Keratinocyte (primary cell): Measurements from ENCODE around the gene GPR75. TPM values are rescaled to one million over a fixed set of nuclear protein-coding genes. Genes with fewer than 3 reads are reported as not detected.
"Not testable (repeated sequence)": the region's sequence is repeated elsewhere in the genome, so short reads cannot be mapped to it uniquely, and the experiment has no call there.

Experiments
- DNase-seq: peaks from one replicate; pipeline ENCODE4 v3.0.0-alpha.2; 2011; ENCODE audit warnings: low read depth, missing footprints, low spot score
- FAIRE-seq: peaks from 2 replicates; lab custom pipeline; 2011; peaks lifted over from hg19 to GRCh38; lab: Jason Lieb, UNC
- H2AFZ ChIP-seq: 2 replicates; pipeline ENCODE4 v1.6.0; 2012; ENCODE audit warnings: low read length, control low read depth, inconsistent platforms; ENCODE audit not compliant: control insufficient read depth
- H3K27ac ChIP-seq: 2 replicates; pipeline ENCODE4 v1.5.1; 2011; ENCODE audit warnings: low read length; ENCODE audit not compliant: control insufficient read depth, insufficient read depth
- H3K27me3 ChIP-seq: 3 replicates; pipeline ENCODE4 v1.6.0; 2011; ENCODE audit warnings: low read length; ENCODE audit not compliant: control insufficient read depth, insufficient read depth; ENCODE audit errors: extremely low read depth
- H3K36me3 ChIP-seq, 2 experiments: 2 replicates in 1 of 2; 3 replicates in 1 of 2; pipeline ENCODE4 v1.5.1; 2011; ENCODE audit warnings: low read length in 2 of 2, mild to moderate bottlenecking in 1 of 2; ENCODE audit not compliant: control insufficient read depth in 2 of 2, insufficient read depth in 2 of 2; ENCODE audit errors: extremely low read depth in 1 of 2
- H3K4me1 ChIP-seq: 3 replicates; pipeline ENCODE4 v1.5.1; 2011; ENCODE audit warnings: low read length; ENCODE audit not compliant: control insufficient read depth, insufficient read depth; ENCODE audit errors: extremely low read depth
- H3K4me2 ChIP-seq: 3 replicates; pipeline ENCODE4 v1.6.0; 2011; ENCODE audit warnings: low read depth, low read length; ENCODE audit not compliant: control insufficient read depth, insufficient read depth; ENCODE audit errors: extremely low read depth
- H3K4me3 ChIP-seq, 3 experiments: fragments of 200-600 bp in 1 of 3; sonication (generic) in 1 of 3; 2 replicates in 2 of 3; 3 replicates in 1 of 3; pipeline ENCODE4 v1.5.1; 2011 to 2016; ENCODE audit warnings: low read length in 3 of 3, mild to moderate bottlenecking in 3 of 3, control low read depth in 2 of 3, inconsistent platforms in 1 of 3, low read depth in 1 of 3, mixed read lengths in 1 of 3, mixed run types in 1 of 3, moderate library complexity in 1 of 3; ENCODE audit not compliant: control insufficient read depth in 2 of 3, insufficient read depth in 2 of 3; ENCODE audit errors: extremely low read depth in 1 of 3
- H3K79me2 ChIP-seq: 2 replicates; pipeline ENCODE4 v1.6.0; 2012; ENCODE audit warnings: low read length; ENCODE audit not compliant: control insufficient read depth, insufficient read depth
- H3K9ac ChIP-seq: 3 replicates; pipeline ENCODE4 v1.6.0; 2011; ENCODE audit warnings: low read length; ENCODE audit not compliant: control insufficient read depth, insufficient read depth; ENCODE audit errors: extremely low read depth
- H3K9me1 ChIP-seq: 3 replicates; pipeline ENCODE4 v1.6.0; 2011; ENCODE audit warnings: low read length; ENCODE audit not compliant: control insufficient read depth, insufficient read depth; ENCODE audit errors: extremely low read depth
- H3K9me3 ChIP-seq: 2 replicates; pipeline ENCODE4 v1.5.1; 2012; ENCODE audit warnings: low read depth, low read length; ENCODE audit not compliant: control insufficient read depth
- H4K20me1 ChIP-seq: 3 replicates; pipeline ENCODE4 v1.6.0; 2011; ENCODE audit warnings: low read length; ENCODE audit not compliant: control insufficient read depth, insufficient read depth; ENCODE audit errors: extremely low read depth
- EZH2 ChIP-seq: IDR thresholded peaks from one replicate; pipeline ENCODE4 v1.6.1; 2012; ENCODE audit warnings: inconsistent platforms, mild to moderate bottlenecking, low read length, moderate library complexity
- dilution Hi-C: fragments of 300-500 bp; cut with MboI; formaldehyde crosslinking; loops from one replicate; pipeline ENCODE4 v1.7.0; 2020; ENCODE audit warnings: low sequenced_read_pairs; ENCODE audit not compliant: extremely low pct_ligation_motif_present
- polyA plus RNA-seq, 5 experiments: library from polyadenylated mRNA; depleted of rRNA in 3 of 5; stranded (reverse) in 3 of 5; stranded (forward) in 1 of 5; unstranded in 1 of 5; fragments of >200 nt; gene quantifications; 1 replicate in 1 of 5; 2 replicates in 3 of 5; 3 replicates in 1 of 5; pipeline versions ENCODE4 v1.2.1 to v1.2.3, GENCODE V29; 2011 to 2012; ENCODE audit warnings: missing spikeins in 2 of 5, low read depth in 1 of 5, low replicate concordance in 1 of 5
- TF ChIP-seq, protein P1 (sequence below), 3 experiments: IDR thresholded peaks in 1 of 3; conservative IDR thresholded peaks in 1 of 3; optimal IDR thresholded peaks in 1 of 3; 2 replicates in 2 of 3; 3 replicates in 1 of 3; pipeline versions ENCODE3 to v1.5.1; 2011; ENCODE audit warnings: low read length in 3 of 3, mild to moderate bottlenecking in 3 of 3, moderate library complexity in 2 of 3, control low read depth in 1 of 3, inconsistent platforms in 1 of 3; ENCODE audit not compliant: insufficient read depth in 2 of 3; ENCODE audit errors: extremely low read depth in 1 of 3

The GPR75 gene
- polyA plus RNA-seq, 1 donor (not counting 4 experiments of a cell fraction or from before 2014, with no cell fraction given): 2.7 TPM

DNA sequence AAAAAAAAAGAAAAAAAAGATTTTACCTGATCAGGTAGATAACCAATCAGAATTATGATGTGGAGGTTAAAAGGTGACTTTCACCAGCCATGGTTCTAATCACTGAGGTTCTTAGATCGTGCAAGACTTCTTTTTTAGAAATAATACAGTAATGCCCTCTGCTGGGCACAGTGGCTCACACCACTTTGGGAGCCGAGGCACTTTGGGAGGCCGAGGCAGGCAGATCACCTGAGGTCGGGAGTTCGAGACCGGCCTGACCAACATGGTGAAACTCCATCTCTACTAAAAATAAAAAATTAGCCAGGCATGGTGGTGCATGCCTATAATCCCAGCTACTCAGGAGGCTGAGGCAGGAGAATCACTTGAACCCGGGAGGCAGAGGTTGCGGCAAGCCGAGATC, 36.1 kb downstream of the GPR75 start:
- FAIRE-seq, H3K36me3 ChIP-seq, DNase-seq, H3K9ac ChIP-seq, H3K9me1 ChIP-seq, H4K20me1 ChIP-seq, H2AFZ ChIP-seq, H3K4me1 ChIP-seq, H3K27me3 ChIP-seq, H3K4me3 ChIP-seq, H3K27ac ChIP-seq, dilution Hi-C loops, H3K4me2 ChIP-seq, H3K79me2 ChIP-seq, H3K9me3 ChIP-seq: not testable (repeated sequence)
- TF ChIP-seq, protein P1, sequence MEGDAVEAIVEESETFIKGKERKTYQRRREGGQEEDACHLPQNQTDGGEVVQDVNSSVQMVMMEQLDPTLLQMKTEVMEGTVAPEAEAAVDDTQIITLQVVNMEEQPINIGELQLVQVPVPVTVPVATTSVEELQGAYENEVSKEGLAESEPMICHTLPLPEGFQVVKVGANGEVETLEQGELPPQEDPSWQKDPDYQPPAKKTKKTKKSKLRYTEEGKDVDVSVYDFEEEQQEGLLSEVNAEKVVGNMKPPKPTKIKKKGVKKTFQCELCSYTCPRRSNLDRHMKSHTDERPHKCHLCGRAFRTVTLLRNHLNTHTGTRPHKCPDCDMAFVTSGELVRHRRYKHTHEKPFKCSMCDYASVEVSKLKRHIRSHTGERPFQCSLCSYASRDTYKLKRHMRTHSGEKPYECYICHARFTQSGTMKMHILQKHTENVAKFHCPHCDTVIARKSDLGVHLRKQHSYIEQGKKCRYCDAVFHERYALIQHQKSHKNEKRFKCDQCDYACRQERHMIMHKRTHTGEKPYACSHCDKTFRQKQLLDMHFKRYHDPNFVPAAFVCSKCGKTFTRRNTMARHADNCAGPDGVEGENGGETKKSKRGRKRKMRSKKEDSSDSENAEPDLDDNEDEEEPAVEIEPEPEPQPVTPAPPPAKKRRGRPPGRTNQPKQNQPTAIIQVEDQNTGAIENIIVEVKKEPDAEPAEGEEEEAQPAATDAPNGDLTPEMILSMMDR (optimal IDR thresholded peaks at IDR 0.05 in 1 of 3, IDR thresholded peaks at IDR 0.05 in 1 of 3, conservative IDR thresholded peaks at IDR 0.05 in 1 of 3; ENCODE audit: extremely low read depth in 1 of 3, insufficient read depth in 2 of 3, low read length in 3 of 3): peak in 1 of 3 experiments; percentile 18

- H3K4me3 ChIP-seq: no peak overlapping the region
- no peak overlapping the region for H3K4me2 ChIP-seq
- DNase-seq (no peak), FAIRE-seq (no peak)
- H3K27me3 ChIP-seq: no peaks in the 10 kb centered on the region
- no peak overlapping the region for H2AFZ ChIP-seq
- TF ChIP-seq, protein P1 (optimal IDR thresholded peaks at IDR 0.05 in 1 of 3, IDR thresholded peaks at IDR 0.05 in 1 of 3, conservative IDR thresholded peaks at IDR 0.05 in 1 of 3; ENCODE audit: extremely low read depth in 1 of 3, insufficient read depth in 2 of 3, low read length in 3 of 3): no peak
- no peak for TF ChIP-seq EZH2
- dilution Hi-C loops: no loop called here
- no peaks in the 10 kb centered on the region for H4K20me1 ChIP-seq
- no peak overlapping the region for H3K9ac ChIP-seq
- no peaks in the 10 kb centered on the region for H3K4me1 ChIP-seq
- no peaks in the 10 kb centered on the region for H3K9me3 ChIP-seq
- H3K36me3 ChIP-seq: no peaks in the 10 kb centered on the region
- H3K27ac ChIP-seq: no peak overlapping the region
- H3K9me1 ChIP-seq: no peaks in the 10 kb centered on the region
- no peaks in the 10 kb centered on the region for H3K79me2 ChIP-seq
Measured at GRCh38 chr2:53821810-53822209, 38.0 kb downstream of the GPR75 start.
